PC-3 (cell line): ENCODE measurements around the gene CFAP46.

Experiments used
- CTCF ChIP-seq: fragments of 300-600 bp; sonication (generic); conservative IDR thresholded peaks from 2 replicates; pipeline ENCODE4 v1.5.1; 2017; ENCODE audit warnings: antibody characterized with exemption, low read depth, mild to moderate bottlenecking, low read length
- EZH2 ChIP-seq: fragments of 300-600 bp; sonication (generic); IDR thresholded peaks from one replicate; pipeline ENCODE4 v1.6.1; 2017; ENCODE audit warnings: antibody characterized with exemption, mild to moderate bottlenecking, low read length; ENCODE audit not compliant: unreplicated experiment
- EZH2phosphoT487 ChIP-seq: fragments of 300-600 bp; sonication (generic); IDR thresholded peaks from 2 replicates; pipeline ENCODE4 v1.6.1; 2018; ENCODE audit warnings: mild to moderate bottlenecking, antibody characterized with exemption, low read length, borderline replicate concordance

- TF ChIP-seq EZH2 (no peak), CTCF (no peak), EZH2phosphoT487 (no peak)
Observed at GRCh38 chr10:132884041-132884440, 58.3 kb downstream of the CFAP46 start.
